MM.1S (cell line): ENCODE data around the gene FHIT.
A peak's percentile ranks its signal among the peaks of the same experiment; 100 is the strongest.

Experiments used
- DNase-seq: peaks from one replicate; pipeline ENCODE4 v3.0.0-alpha.2; 2015
- H2AFZ ChIP-seq: fragments of 300-600 bp; sonication (generic); 2 replicates; pipeline ENCODE4 v1.6.0; 2016; ENCODE audit warnings: antibody characterized with exemption, low read length
- H3F3A ChIP-seq: fragments of 300-600 bp; sonication (generic); 2 replicates; pipeline ENCODE4 v1.6.1; 2016; ENCODE audit warnings: mild to moderate bottlenecking, antibody characterized with exemption, low read length, moderate library complexity, mixed read lengths; ENCODE audit not compliant: insufficient read depth
- H3K27ac ChIP-seq: fragments of 300-600 bp; sonication (generic); 2 replicates; pipeline ENCODE4 v1.5.1; 2016; ENCODE audit warnings: mild to moderate bottlenecking, low read length
- H3K27me3 ChIP-seq: fragments of 300-600 bp; sonication (generic); replicated peaks from 2 replicates; pipeline ENCODE4 v1.6.0; 2016; ENCODE audit warnings: low read length; ENCODE audit not compliant: insufficient read depth
- H3K36me3 ChIP-seq: fragments of 300-600 bp; sonication (generic); replicated peaks from 2 replicates; pipeline ENCODE4 v1.6.1; 2016; ENCODE audit warnings: mild to moderate bottlenecking, low read length, mixed read lengths; ENCODE audit not compliant: insufficient read depth
- H3K4me1 ChIP-seq: fragments of 300-600 bp; sonication (generic); 2 replicates; pipeline ENCODE4 v1.6.1; 2016; ENCODE audit warnings: low read length, mixed read lengths
- H3K4me2 ChIP-seq: fragments of 300-600 bp; sonication (generic); 2 replicates; pipeline ENCODE4 v1.6.0; 2016; ENCODE audit warnings: low read depth, low read length
- H3K4me3 ChIP-seq: fragments of 300-600 bp; sonication (generic); 2 replicates; pipeline ENCODE4 v1.5.1; 2016; ENCODE audit warnings: low read length, mixed read lengths
- H3K79me2 ChIP-seq: fragments of 300-600 bp; sonication (generic); 2 replicates; pipeline ENCODE4 v1.6.1; 2016; ENCODE audit warnings: mixed run types, low read length, mixed read lengths
- H3K9ac ChIP-seq: fragments of 300-600 bp; sonication (generic); 2 replicates; pipeline ENCODE4 v1.6.1; 2016; ENCODE audit warnings: low read length, mixed read lengths
- H3K9me2 ChIP-seq: fragments of 300-600 bp; sonication (generic); replicated peaks from 2 replicates; pipeline ENCODE4 v1.6.1; 2016; ENCODE audit warnings: mild to moderate bottlenecking, low read length, mixed read lengths; ENCODE audit not compliant: insufficient read depth
- H3K9me3 ChIP-seq: fragments of 300-600 bp; sonication (generic); replicated peaks from 2 replicates; pipeline ENCODE4 v1.6.1; 2016; ENCODE audit warnings: mild to moderate bottlenecking, low read length, mixed read lengths; ENCODE audit not compliant: insufficient read depth
- H4K20me1 ChIP-seq: fragments of 300-600 bp; sonication (generic); 2 replicates; pipeline ENCODE4 v1.6.1; 2016; ENCODE audit warnings: mild to moderate bottlenecking, low read length, moderate library complexity, mixed read lengths; ENCODE audit not compliant: insufficient read depth
- EZH2 ChIP-seq: fragments of 300-600 bp; sonication (generic); optimal IDR thresholded peaks from 2 replicates; pipeline ENCODE3; 2017; ENCODE audit warnings: low read depth, mild to moderate bottlenecking, antibody characterized with exemption, low read length, mixed read lengths
- EZH2phosphoT487 ChIP-seq: fragments of 300-600 bp; sonication (generic); IDR thresholded peaks from 2 replicates; pipeline ENCODE4 v1.6.1; 2018; ENCODE audit warnings: antibody characterized with exemption, low read length
- TF ChIP-seq, protein P1 (sequence below): fragments of 300-600 bp; sonication (generic); IDR thresholded peaks from 2 replicates; pipeline ENCODE4 v1.5.1; 2016; ENCODE audit warnings: antibody characterized with exemption, low read length, mixed read lengths

Gene FHIT

DNA sequence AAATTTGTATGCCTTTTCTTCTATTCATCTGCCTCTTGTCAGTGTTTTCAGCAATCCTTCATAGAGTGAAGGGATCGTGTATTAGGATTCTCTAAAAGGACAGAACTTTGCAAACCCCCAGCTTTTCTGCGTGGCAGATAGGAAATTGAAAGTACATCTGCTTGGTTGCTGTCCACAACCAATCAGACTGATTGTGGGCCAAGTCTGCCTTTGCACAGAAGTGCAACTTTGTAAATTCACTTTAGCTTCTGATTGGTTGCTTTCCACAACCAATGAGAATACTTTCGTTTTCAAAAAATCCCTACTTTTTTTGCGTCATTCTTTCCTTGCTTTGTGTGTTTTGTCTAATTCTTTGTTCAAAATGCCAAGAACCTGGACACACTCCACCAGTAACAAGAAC, 847.4 kb downstream of the FHIT start:
- H3K4me2 ChIP-seq, result peak overlapping the region; percentile 36; the same call in 1 of the 2 replicates
- H2AFZ ChIP-seq, result peak overlapping the region; percentile 61; the same call in 1 of the 2 replicates

DNA sequence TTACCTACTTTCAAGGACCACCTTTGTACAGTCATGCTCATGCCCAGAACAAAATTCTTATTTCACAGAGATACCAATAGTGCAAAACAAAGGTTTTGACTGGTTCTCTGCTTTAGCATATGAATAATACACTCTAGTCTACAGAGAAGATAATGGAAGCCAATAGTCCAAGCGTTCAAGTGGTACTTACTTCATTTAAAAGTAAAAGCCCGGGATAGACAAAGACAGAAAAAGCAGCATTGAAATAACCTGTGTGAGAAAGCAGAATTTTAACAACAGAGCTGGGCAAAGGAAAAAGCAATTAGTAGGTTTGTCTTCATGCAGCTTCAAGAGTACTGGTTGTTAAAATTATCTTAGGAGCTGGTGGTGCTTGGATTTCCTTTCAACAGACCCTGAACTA, 848.3 kb downstream of the FHIT start:
- H3K79me2 ChIP-seq, result no peaks in the 10 kb centered on the region
- H3K4me3 ChIP-seq, result no peak overlapping the region
- no peaks in the 10 kb centered on the region for H3K36me3 ChIP-seq
- H3K4me1 ChIP-seq, result peaks cover 49% of the 10 kb centered on the region
- H4K20me1 ChIP-seq, result no peaks in the 10 kb centered on the region
- DNase-seq, result no peak
- H2AFZ ChIP-seq, result no peak overlapping the region
- TF ChIP-seq EZH2phosphoT487 (no peak), EZH2 (no peak)
- TF ChIP-seq, protein P1, sequence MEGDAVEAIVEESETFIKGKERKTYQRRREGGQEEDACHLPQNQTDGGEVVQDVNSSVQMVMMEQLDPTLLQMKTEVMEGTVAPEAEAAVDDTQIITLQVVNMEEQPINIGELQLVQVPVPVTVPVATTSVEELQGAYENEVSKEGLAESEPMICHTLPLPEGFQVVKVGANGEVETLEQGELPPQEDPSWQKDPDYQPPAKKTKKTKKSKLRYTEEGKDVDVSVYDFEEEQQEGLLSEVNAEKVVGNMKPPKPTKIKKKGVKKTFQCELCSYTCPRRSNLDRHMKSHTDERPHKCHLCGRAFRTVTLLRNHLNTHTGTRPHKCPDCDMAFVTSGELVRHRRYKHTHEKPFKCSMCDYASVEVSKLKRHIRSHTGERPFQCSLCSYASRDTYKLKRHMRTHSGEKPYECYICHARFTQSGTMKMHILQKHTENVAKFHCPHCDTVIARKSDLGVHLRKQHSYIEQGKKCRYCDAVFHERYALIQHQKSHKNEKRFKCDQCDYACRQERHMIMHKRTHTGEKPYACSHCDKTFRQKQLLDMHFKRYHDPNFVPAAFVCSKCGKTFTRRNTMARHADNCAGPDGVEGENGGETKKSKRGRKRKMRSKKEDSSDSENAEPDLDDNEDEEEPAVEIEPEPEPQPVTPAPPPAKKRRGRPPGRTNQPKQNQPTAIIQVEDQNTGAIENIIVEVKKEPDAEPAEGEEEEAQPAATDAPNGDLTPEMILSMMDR, result no peak
- H3K9me2 ChIP-seq, result no peaks in the 10 kb centered on the region
- H3K27ac ChIP-seq, result peak overlapping the region; percentile 76; the same call in 1 of the 2 replicates
- peaks cover 30% of the 10 kb centered on the region for H3F3A ChIP-seq
- no peaks in the 10 kb centered on the region for H3K9me3 ChIP-seq
- H3K9ac ChIP-seq, result no peak overlapping the region
- H3K4me2 ChIP-seq, result peak overlapping the region; percentile 16; the same call in 1 of the 2 replicates
- no peaks in the 10 kb centered on the region for H3K27me3 ChIP-seq

More for the DNA sequence above, 847.4 kb downstream of the FHIT start:
- no peaks in the 10 kb centered on the region for H3K9me3 ChIP-seq
- H3K27ac ChIP-seq, result peak overlapping the region; percentile 76; the same call in 1 of the 2 replicates
- DNase-seq, result peak; percentile 77
- H3K36me3 ChIP-seq, result no peaks in the 10 kb centered on the region
- H3K4me3 ChIP-seq, result peak overlapping the region; percentile 32; the same call in 1 of the 2 replicates
- no peaks in the 10 kb centered on the region for H3K27me3 ChIP-seq
- no peaks in the 10 kb centered on the region for H3K9me2 ChIP-seq
- no peak for TF ChIP-seq EZH2
- TF ChIP-seq EZH2phosphoT487, result no peak
- TF ChIP-seq, protein P1, result no peak
- H3K79me2 ChIP-seq, result no peaks in the 10 kb centered on the region
- H3K9ac ChIP-seq, result no peak overlapping the region
- H4K20me1 ChIP-seq, result no peaks in the 10 kb centered on the region
- H3K4me1 ChIP-seq, result peaks cover 49% of the 10 kb centered on the region
- H3F3A ChIP-seq, result peaks cover 30% of the 10 kb centered on the region

DNA sequence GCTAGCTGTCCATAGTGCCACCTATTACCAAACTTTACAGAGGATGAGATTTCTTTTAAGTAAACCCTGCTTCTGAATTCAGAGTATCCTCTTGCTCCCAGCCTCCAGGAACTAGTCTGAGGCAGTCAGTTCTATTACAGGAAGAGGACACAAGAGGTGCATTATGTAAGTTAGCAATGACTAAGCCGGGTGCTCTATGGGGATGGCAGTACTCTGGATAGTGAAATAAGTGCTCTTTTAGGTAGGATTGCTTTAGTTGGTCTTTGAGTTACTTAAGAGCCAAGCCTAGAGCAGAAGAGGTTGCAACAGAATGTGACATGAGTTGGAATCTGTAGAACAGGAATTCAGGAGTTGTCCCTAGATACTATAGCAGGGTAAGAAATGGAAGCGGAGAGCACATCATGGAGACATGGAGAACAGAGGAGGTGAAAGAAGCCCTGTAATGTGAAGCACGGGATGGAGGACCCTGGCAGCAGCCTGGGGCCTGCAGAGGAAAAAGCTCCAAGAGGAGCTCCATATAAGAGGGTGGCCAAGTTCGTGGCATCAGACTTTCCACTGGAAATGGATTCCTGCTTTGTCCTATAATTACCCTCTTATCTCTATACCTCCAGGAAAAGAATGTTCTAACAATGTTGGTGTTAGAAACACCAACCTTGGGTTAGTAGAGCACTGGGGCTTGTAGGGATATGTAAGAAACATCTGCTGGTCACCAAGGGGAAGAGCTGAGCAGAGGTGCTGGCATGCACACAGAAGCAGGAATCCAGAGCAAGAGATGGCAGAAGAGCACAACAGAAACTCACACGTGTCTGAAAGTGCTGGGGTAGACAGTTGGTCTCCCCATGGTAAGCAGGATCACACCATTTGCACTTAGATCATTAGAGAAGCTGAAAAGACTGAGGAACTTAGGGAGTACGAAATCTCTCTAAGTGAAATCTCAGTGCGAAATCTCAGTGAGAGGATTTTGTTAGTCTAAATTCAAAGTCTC, 851.1 kb downstream of the FHIT start:
- TF ChIP-seq EZH2phosphoT487 (no peak), EZH2 (no peak)
- TF ChIP-seq, protein P1, result no peak
- no peaks in the 10 kb centered on the region for H3K36me3 ChIP-seq
- H3K27ac ChIP-seq, result peak overlapping the region; percentile 76
- H4K20me1 ChIP-seq, result no peaks in the 10 kb centered on the region
- peaks cover 30% of the 10 kb centered on the region for H3F3A ChIP-seq
- peak; percentile 91 for DNase-seq
- H3K4me2 ChIP-seq, result peak overlapping the region; percentile 45
- H3K4me3 ChIP-seq, result 0 out of 2 replicates have a peak overlapping the region, but pooled peaks have one; percentile 8
- H3K9me3 ChIP-seq, result no peaks in the 10 kb centered on the region
- H2AFZ ChIP-seq, result peak overlapping the region; percentile 51
- no peaks in the 10 kb centered on the region for H3K9me2 ChIP-seq
- peaks cover 49% of the 10 kb centered on the region for H3K4me1 ChIP-seq
- no peaks in the 10 kb centered on the region for H3K79me2 ChIP-seq
- no peaks in the 10 kb centered on the region for H3K27me3 ChIP-seq
- no peak overlapping the region; the same call in 1 of the 2 replicates for H3K9ac ChIP-seq
